Memory B cell (primary cell): ENCODE results near the gene TP53I11.

Experiments used
- ATAC-seq: fragments of 150-1000 bp; cut with Tn5 transposase; 2 replicates; pipeline ENCODE4 v1.10.0; 2021; ENCODE audit warnings: low read depth, mild to moderate bottlenecking, moderate library complexity
- DNase-seq, 2 donors: peaks; one replicate each; pipeline ENCODE4 v3.0.0; 2022; ENCODE audit warnings: low spot score in 2 of 2
- H3K27ac Mint-ChIP-seq: one replicate; pipeline ENCODE4 v1.8.0; 2022; ENCODE audit warnings: mild to moderate bottlenecking, moderate library complexity, mixed read lengths
- H3K27me3 Mint-ChIP-seq: one replicate; pipeline ENCODE4 v1.8.0; 2022; ENCODE audit warnings: mixed read lengths
- H3K36me3 Mint-ChIP-seq: one replicate; pipeline ENCODE4 v1.8.0; 2022; ENCODE audit warnings: mild to moderate bottlenecking, mixed read lengths
- H3K4me1 Mint-ChIP-seq: one replicate; pipeline ENCODE4 v1.8.0; 2022; ENCODE audit warnings: mixed read lengths
- H3K4me3 Mint-ChIP-seq: one replicate; pipeline ENCODE4 v1.8.0; 2022; ENCODE audit warnings: mild to moderate bottlenecking, moderate library complexity, mixed read lengths
- H3K9me3 Mint-ChIP-seq: one replicate; pipeline ENCODE4 v1.8.0; 2022; ENCODE audit warnings: mixed read lengths

TP53I11 gene

DNA sequence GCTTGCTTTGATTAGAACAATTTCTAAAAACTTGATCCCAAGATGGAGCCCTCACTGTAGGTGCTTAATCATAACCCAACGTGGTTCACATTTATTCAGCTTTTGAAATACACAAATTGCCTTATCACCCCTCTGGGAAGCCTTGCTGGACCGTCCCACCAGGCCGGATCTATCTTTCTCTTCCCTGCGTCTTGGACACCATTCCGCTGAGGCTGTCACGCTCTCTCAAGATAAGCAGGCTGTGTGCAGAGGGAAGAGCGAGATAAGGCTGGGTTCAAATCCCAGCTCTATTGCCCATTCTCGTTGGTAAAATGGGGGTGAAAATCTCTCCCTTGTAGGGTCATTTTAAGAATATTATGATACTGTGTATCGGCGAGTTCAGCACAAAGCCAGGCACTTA, 20.5 kb upstream of the TP53I11 start:
- Mint-ChIP-seq H3K27me3 (peaks cover 2% of the 10 kb centered on the region), H3K4me3 (no peak overlapping the region), H3K27ac (no peak overlapping the region), H3K4me1 (no peaks in the 10 kb centered on the region), H3K9me3 (no peaks in the 10 kb centered on the region), H3K36me3 (no peaks in the 10 kb centered on the region)
- DNase-seq (no peak), ATAC-seq (no peak)

DNA sequence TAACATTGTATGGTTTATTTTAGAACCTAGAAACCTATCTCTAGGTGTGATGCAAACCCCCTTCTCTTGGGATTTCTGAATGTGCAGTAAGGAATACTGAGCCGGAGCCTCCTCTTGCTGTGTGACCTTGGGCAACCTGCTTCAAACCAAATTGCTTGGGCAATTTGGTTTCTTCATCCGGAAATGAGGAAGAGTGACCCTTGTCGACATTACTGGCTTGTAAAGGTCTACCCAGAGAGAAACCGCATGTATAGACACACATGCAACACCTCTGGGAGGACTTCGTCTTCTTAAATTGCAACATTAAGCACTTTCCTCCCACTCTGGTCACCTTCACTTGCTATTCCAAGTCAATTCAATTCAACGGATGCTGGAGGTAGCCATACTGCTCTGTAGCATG, 19.6 kb upstream of the TP53I11 start:
- DNase-seq, result no peak
- H3K4me1 Mint-ChIP-seq, result no peaks in the 10 kb centered on the region
- H3K9me3 Mint-ChIP-seq, result no peaks in the 10 kb centered on the region
- no peak for ATAC-seq
- peaks cover 2% of the 10 kb centered on the region for H3K27me3 Mint-ChIP-seq
- no peak overlapping the region for H3K4me3 Mint-ChIP-seq
- H3K36me3 Mint-ChIP-seq, result no peaks in the 10 kb centered on the region
- H3K27ac Mint-ChIP-seq, result no peak overlapping the region

DNA sequence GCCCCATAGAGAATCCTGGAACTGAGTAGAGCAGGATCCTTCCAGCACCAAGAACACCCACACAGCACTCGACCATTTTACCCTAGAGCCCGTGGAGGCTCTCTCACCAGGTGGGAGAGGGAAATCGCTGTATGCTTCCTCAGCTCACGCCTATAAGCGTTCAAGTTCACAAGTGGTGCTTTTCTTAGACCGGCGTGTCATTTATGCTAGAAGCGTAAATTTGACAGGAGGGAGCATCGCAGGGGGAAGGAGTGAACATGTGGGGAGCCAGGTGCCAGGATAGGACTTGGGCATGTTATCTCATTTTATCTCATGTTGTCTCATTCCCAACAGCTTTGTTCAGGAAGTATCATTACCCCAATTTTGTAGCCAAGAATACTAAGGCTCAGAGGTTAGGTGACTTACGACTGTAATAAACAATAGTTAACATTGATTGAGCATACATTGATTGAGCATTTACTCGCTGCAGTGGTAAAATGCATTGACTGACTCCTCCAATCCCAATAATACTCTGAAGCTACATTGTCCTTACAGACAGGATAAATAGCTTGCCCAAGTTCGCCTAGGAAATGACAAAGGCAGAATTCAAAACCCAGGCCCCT, 19.1 kb upstream of the TP53I11 start:
- no peaks in the 10 kb centered on the region for H3K36me3 Mint-ChIP-seq
- peaks cover 2% of the 10 kb centered on the region for H3K27me3 Mint-ChIP-seq
- no peak for ATAC-seq
- DNase-seq, result no peak
- no peak overlapping the region for H3K4me3 Mint-ChIP-seq
- no peaks in the 10 kb centered on the region for H3K4me1 Mint-ChIP-seq
- no peaks in the 10 kb centered on the region for H3K9me3 Mint-ChIP-seq
- H3K27ac Mint-ChIP-seq, result no peak overlapping the region

DNA sequence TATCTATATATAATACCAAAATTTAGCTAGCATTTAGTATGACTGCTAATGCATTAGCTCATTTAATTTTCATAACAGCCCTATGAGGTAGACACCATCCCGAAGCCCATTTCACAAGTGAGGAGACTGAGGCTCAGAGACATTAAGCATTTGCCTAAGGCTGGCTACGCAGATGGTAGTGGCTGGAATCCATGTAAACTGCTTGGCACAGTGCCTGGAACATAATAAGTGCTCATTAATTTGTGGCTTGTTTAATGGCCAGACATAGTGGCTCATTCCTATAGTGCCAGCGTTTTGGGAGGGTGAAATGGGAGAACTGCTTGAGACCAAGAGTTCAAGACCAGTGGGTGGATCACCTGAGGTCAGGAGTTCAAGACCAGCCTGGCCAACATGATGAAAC, 17.8 kb upstream of the TP53I11 start:
- H3K27me3 Mint-ChIP-seq, result peaks cover 2% of the 10 kb centered on the region

DNA sequence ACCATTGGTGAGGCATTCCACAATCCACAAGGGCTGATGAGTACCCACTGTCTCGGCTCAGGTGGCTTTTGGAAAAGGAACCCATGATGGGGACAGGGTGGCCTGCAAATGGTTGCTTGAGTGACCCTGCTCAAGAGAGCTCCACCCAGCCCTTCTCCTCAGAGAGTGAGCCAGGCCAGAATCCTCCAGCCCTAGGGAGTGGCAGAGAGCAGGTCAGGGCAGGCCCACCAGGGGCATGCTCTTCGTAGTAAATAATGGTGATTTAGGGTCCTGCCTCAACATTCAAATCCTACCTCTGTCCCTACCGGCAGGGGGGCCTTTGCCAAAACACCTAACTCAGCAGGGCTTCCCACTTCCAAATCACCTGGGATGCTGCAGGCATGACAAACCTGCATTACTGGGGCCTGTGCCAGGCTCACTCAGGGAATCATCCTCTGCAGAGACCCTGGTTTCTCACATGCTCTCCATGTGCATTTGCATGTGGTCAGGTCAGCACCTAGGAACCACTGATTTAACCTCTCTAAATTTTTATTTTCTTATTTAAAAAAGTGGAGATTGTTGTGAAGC, 17.3 kb upstream of the TP53I11 start:
- no peak for ATAC-seq
- Mint-ChIP-seq H3K27ac (no peak overlapping the region), H3K9me3 (no peaks in the 10 kb centered on the region), H3K27me3 (peaks cover 2% of the 10 kb centered on the region), H3K4me3 (no peak overlapping the region), H3K36me3 (no peaks in the 10 kb centered on the region), H3K4me1 (no peaks in the 10 kb centered on the region)
- DNase-seq, result no peak

More for the DNA sequence above, 17.8 kb upstream of the TP53I11 start:
- Mint-ChIP-seq H3K9me3 (no peaks in the 10 kb centered on the region), H3K4me1 (no peaks in the 10 kb centered on the region), H3K27ac (no peak overlapping the region), H3K4me3 (no peak overlapping the region), H3K36me3 (no peaks in the 10 kb centered on the region)
- ATAC-seq, result no peak
- no peak for DNase-seq

DNA sequence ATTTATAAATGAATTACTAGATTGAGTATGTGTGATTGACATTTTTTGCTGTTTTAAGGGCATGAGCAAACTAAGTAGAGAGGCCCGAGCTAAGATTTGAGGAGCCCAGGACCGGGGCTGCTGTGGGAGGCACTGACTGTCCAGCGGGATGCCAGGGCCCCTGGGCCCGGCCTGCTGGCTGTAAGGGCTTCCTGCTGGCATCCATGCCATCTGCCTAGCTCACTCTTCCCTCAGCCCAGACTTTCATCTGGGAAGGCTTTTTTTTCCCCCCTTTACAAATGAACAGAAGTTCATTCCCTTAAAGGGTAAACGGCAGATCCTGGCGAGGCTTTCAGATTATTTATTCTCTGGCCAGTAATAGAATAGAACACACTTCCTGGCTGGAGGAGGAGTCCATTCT, 16.0 kb upstream of the TP53I11 start:
- no peaks in the 10 kb centered on the region for H3K9me3 Mint-ChIP-seq
- H3K4me3 Mint-ChIP-seq, result no peak overlapping the region
- no peaks in the 10 kb centered on the region for H3K27me3 Mint-ChIP-seq
- no peaks in the 10 kb centered on the region for H3K4me1 Mint-ChIP-seq
- no peak for DNase-seq
- H3K27ac Mint-ChIP-seq, result no peak overlapping the region
- H3K36me3 Mint-ChIP-seq, result no peaks in the 10 kb centered on the region
- no peak for ATAC-seq

DNA sequence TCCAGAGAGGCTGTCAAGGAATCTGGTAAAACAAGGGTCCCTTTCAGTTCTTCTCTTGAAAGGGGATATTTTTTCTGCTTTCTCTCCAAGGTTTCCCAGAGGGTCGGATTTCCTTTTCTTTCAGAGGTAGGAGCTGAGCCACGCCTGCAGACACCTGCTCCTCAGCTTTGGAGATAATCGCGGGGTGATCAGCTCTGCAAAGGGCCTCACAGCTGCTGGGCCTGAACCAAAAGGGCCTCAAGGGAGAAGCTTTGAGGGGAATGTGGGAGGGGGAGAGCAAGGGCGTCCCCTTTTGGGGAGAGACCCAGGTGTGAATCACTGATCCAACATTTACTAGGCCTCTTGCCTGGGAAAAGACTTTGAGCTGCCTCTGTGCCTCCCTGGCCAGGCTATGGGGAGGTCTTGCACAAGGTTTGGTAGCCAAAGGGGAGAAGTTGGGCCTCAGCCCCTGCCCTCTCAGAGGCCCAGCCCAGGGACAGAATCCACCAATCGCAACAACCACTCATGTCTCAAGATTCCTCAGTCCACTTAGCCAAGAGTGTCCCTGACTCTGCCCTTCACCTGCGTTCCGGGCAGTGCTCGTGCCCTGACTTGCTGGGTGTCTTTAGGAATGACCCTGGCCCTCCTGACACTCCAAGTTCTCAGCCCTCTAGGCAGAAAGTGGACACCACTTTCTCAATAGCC, 14.0 kb upstream of the TP53I11 start:
- Mint-ChIP-seq H3K4me1 (no peaks in the 10 kb centered on the region), H3K9me3 (no peaks in the 10 kb centered on the region), H3K36me3 (no peaks in the 10 kb centered on the region), H3K4me3 (no peak overlapping the region), H3K27ac (no peak overlapping the region), H3K27me3 (no peaks in the 10 kb centered on the region)
- ATAC-seq, result no peak
- no peak for DNase-seq

DNA sequence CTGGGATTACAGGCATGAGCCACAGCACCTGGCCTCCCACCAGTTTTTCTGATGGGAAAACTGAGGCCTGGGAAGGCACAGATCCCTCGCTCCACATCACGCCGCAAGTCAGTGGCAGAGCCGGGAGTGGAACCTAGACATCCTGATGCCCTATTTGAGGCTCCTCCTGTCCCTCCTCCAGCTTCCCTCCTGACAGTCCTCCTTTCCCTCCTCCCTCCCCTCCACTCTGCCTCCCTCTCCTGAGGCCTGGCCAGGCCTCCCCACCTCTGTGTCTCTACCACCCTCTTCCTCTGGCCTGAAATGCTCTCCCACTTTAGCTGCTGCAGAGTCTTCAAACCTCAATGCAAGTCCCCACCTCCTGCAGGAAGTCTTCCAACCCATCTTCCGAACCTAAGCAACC, 13.3 kb upstream of the TP53I11 start:
- H3K27ac Mint-ChIP-seq, result no peak overlapping the region

DNA sequence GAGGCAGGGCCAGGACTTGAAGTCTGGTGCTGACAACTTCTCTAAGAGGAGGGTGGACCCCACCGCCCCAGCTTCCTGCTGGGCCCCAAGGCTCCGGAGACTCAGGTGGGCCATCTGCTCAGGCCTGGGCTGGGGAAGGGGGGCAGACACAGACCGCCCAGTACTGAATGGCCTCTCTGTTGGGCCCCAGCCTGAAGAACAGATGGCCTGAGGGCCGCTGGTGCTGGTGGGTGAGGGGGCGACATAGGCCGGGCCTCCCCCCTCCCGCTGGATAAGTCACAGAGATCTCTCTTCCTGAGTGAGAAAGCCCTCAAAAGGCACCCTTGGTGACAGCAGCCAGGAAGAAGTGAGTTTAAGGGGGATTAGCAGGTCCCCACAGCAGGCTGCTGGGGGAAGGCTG, 12.5 kb upstream of the TP53I11 start:
- no peaks in the 10 kb centered on the region for H3K4me1 Mint-ChIP-seq
- DNase-seq (no peak), ATAC-seq (no peak)
- no peak overlapping the region for H3K27ac Mint-ChIP-seq
- no peak overlapping the region for H3K4me3 Mint-ChIP-seq
- no peaks in the 10 kb centered on the region for H3K36me3 Mint-ChIP-seq
- no peaks in the 10 kb centered on the region for H3K27me3 Mint-ChIP-seq
- no peaks in the 10 kb centered on the region for H3K9me3 Mint-ChIP-seq

More for the DNA sequence above, 13.3 kb upstream of the TP53I11 start:
- Mint-ChIP-seq H3K9me3 (no peaks in the 10 kb centered on the region), H3K4me1 (no peaks in the 10 kb centered on the region), H3K4me3 (no peak overlapping the region), H3K27me3 (no peaks in the 10 kb centered on the region), H3K36me3 (no peaks in the 10 kb centered on the region)
- no peak for DNase-seq
- no peak for ATAC-seq

DNA sequence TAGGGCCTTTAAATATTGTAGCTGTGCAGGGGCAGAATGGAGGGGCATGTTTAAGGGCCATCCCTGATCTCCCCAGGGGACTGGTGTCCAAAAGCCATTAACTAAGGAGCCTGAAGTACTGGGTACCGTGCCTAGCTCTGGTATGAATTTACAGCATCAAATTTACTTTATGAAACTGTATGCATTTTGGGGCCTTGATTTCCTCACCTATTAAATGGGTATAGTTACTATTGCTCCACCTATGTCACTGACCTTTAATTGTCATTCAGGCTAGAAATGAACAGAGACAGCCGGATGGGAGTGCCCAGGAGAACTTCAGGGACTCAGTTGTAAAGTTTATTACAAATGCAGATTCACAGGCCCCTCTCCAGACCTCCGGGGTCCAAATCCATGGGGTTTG, 11.8 kb upstream of the TP53I11 start:
- Mint-ChIP-seq H3K36me3 (no peaks in the 10 kb centered on the region), H3K9me3 (no peaks in the 10 kb centered on the region), H3K27me3 (no peaks in the 10 kb centered on the region), H3K4me3 (no peak overlapping the region), H3K4me1 (no peaks in the 10 kb centered on the region), H3K27ac (no peak overlapping the region)
- ATAC-seq, result no peak
- no peak for DNase-seq

DNA sequence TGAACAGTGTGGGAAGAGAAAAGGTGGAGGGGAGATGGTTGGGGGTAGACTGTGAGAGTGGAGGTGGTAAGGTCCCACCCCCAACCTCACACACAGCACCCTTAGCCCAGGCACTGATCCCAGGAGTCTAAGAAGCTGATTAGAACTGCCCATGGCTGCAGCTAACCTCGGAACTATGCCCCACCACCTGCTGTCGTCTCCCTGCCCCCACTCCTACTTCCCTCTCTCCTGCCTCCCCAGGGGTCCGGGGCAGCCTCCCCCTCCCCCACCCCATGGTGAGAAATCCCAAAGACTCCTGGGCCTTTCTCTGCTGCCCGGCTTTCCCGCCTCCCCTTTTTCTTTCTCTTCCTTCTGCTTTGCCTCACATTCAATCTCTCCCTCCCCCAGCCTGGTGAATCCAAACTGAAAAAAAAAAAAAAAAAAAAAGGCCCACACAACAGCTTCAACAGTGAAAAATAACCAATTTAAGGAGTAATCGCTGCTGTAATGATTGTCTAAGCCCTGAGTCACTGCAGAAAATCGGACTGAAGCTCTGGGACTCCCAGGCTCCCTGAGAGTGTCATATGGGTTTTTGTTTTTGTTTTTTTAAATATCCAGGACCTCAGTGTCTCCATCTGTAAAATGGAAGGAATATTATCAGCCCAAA, 9.6 kb upstream of the TP53I11 start:
- Mint-ChIP-seq H3K27ac (no peak overlapping the region), H3K4me3 (no peak overlapping the region), H3K9me3 (no peaks in the 10 kb centered on the region), H3K36me3 (no peaks in the 10 kb centered on the region), H3K4me1 (no peaks in the 10 kb centered on the region), H3K27me3 (no peaks in the 10 kb centered on the region)
- ATAC-seq, result no peak
- no peak for DNase-seq

DNA sequence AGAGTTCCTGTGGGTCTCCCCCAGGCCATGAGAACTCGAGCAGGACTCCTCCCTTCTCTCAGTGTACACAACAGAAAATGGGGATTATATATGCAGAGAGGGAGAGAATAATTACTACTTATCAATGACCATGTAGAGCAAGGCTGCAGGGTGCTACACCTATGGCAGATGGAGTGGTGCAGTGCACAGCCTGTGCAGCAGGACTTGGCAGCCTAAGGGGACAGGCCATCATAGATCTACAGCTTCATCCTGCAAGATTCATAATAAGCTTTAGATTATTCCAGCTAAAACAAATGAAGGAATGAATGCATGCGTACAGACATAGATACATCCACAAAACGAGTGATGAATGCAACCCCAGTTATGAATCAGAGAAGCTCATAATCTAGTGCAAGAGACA, 8.4 kb upstream of the TP53I11 start:
- Mint-ChIP-seq H3K27ac (no peak overlapping the region), H3K36me3 (no peaks in the 10 kb centered on the region), H3K27me3 (no peaks in the 10 kb centered on the region), H3K4me3 (no peak overlapping the region), H3K4me1 (peaks cover 11% of the 10 kb centered on the region), H3K9me3 (no peaks in the 10 kb centered on the region)
- ATAC-seq, result no peak
- no peak for DNase-seq

DNA sequence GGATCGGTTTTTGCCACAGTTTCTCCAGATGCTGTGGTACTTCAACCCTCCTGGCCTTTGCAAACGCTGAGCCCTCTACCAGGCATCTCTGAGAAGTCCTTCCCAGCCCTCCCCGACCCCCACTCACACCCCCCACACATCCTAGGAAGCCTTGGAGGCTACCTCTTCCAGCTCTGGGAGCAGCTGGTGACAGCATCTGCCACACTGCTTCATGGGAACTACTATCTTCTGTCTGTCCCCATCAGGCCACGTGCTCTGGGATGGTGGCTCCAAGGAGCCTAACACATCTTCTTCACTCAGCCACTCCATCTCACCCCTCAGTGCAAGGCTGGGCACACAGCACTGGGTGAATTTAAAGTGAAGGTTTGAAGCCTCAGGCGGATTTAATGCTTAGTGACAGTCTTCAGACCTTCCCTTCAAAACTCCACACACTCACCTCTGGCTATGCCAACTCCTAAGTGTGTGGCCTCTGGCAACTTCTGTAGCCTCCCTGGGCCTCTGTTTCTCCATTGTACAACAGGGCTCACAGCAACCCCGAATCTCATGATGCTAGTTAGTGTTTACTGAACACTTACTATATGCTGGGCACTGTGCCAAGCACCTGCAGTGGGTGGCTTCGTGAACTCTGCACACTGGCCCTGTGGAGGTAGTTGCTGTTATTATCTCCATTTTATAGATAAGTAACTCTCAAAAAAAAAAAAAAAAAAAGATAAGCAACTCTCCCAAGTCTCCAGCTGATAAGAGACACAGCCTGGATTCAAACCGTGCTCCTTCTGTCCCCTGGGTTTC, 7.3 kb upstream of the TP53I11 start:
- Mint-ChIP-seq H3K4me3 (no peak overlapping the region), H3K9me3 (no peaks in the 10 kb centered on the region), H3K4me1 (peaks cover 11% of the 10 kb centered on the region), H3K27me3 (no peaks in the 10 kb centered on the region), H3K36me3 (no peaks in the 10 kb centered on the region), H3K27ac (no peak overlapping the region)
- DNase-seq, result no peak
- ATAC-seq, result no peak

DNA sequence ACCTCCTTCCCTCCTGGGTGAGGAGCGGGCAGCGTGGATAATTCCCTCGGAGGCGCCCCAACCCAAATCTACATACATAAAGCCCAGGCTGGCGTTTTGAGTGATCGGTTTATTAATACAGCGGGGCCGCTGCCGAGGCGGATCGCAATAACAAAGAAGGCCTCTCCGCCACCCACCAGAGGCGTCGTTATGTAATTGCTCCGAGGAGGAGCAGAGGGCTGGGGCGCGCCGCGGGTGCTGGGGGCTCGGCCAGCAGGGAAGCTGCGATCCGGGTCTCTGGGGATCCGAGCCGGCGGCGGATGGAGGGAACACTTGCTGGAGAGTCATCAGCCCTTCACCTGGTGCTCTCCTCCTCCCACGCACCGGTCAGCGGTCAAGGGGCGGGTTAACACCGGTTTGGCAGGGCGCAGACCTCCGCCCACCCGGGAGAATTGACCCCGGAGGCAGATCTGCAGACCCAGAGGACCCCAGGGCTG, 6.4 kb upstream of the TP53I11 start:
- no peak for DNase-seq
- H3K27me3 Mint-ChIP-seq, result no peaks in the 10 kb centered on the region

More for the DNA sequence above, 6.4 kb upstream of the TP53I11 start:
- Mint-ChIP-seq H3K4me1 (peaks cover 13% of the 10 kb centered on the region), H3K36me3 (no peaks in the 10 kb centered on the region), H3K27ac (no peak overlapping the region), H3K4me3 (no peak overlapping the region), H3K9me3 (no peaks in the 10 kb centered on the region)
- ATAC-seq, result no peak
